HUES48 (cell line): Measurements from ENCODE around the gene PHC2.

ENCODE experiments used
- H3K27ac ChIP-seq: one replicate; pipeline ENCODE4 v1.7.0; 2013; ENCODE audit warnings: low read depth, low read length, inconsistent platforms
- H3K27me3 ChIP-seq: 2 replicates; pipeline ENCODE4 v1.6.1; 2013; ENCODE audit warnings: mild to moderate bottlenecking, low read length; ENCODE audit not compliant: control insufficient read depth, insufficient read depth
- H3K36me3 ChIP-seq: 2 replicates; pipeline ENCODE4 v1.6.1; 2013; ENCODE audit warnings: low read length; ENCODE audit not compliant: control insufficient read depth, insufficient read depth
- H3K4me1 ChIP-seq: 2 replicates; pipeline ENCODE4 v1.6.1; 2013; ENCODE audit warnings: mild to moderate bottlenecking, low read length; ENCODE audit not compliant: control insufficient read depth, insufficient read depth
- H3K4me3 ChIP-seq: 2 replicates; pipeline ENCODE4 v1.5.1; 2013; ENCODE audit warnings: mild to moderate bottlenecking, low read depth, low read length
- H3K9ac ChIP-seq: 2 replicates; pipeline ENCODE4 v1.6.1; 2013; ENCODE audit warnings: mild to moderate bottlenecking, low read depth, low read length, moderate library complexity
- H3K9me3 ChIP-seq: 2 replicates; pipeline ENCODE4 v1.6.1; 2013; ENCODE audit warnings: low read length; ENCODE audit not compliant: control insufficient read depth, insufficient read depth

The PHC2 gene

DNA sequence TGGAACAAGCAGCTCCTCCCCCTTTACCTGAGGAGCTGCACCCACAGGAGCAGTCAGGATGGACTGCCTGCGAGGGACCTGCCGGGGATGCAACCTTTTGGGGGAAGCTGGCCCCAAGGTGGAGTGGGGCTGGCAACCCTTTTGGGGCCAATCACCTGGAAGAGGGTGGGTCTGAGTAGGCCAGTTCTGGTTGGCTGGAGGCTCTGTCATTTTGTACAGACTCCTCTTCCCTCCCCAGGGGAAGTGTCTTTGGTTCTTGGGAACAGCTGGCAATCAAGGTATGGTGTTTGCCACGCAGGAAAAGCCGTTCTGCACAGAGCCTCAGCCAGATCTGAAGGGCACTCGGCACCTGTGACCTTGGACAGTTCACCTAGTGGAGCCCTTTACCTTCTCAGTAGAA lies 109.7 kb downstream of the PHC2 start:
- no peak overlapping the region for H3K27ac ChIP-seq
- H3K9me3 ChIP-seq = no peaks in the 10 kb centered on the region
- no peaks in the 10 kb centered on the region for H3K4me1 ChIP-seq
- H3K9ac ChIP-seq = no peak overlapping the region
- no peaks in the 10 kb centered on the region for H3K27me3 ChIP-seq
- no peaks in the 10 kb centered on the region for H3K36me3 ChIP-seq
- no peak overlapping the region for H3K4me3 ChIP-seq

- H3K4me3 ChIP-seq = no peak within 1 kb of the TSS
- H3K36me3 ChIP-seq = no peaks in the 10 kb centered on the region
- no peaks in the 10 kb centered on the region for H3K4me1 ChIP-seq
- no peaks in the 10 kb centered on the region for H3K9me3 ChIP-seq
- no peak within 1 kb of the TSS for H3K27ac ChIP-seq
- no peaks in the 10 kb centered on the region for H3K27me3 ChIP-seq
- H3K9ac ChIP-seq = no peak within 1 kb of the TSS
Observed at GRCh38 chr1:33320619-33321165, 110.2 kb downstream of the PHC2 start, which contains the start of gene A3GALT2. Gene A3GALT2 (minus strand): TSS chr1:33321098. CDS start chr1:33321098, 0 bp downstream.

DNA sequence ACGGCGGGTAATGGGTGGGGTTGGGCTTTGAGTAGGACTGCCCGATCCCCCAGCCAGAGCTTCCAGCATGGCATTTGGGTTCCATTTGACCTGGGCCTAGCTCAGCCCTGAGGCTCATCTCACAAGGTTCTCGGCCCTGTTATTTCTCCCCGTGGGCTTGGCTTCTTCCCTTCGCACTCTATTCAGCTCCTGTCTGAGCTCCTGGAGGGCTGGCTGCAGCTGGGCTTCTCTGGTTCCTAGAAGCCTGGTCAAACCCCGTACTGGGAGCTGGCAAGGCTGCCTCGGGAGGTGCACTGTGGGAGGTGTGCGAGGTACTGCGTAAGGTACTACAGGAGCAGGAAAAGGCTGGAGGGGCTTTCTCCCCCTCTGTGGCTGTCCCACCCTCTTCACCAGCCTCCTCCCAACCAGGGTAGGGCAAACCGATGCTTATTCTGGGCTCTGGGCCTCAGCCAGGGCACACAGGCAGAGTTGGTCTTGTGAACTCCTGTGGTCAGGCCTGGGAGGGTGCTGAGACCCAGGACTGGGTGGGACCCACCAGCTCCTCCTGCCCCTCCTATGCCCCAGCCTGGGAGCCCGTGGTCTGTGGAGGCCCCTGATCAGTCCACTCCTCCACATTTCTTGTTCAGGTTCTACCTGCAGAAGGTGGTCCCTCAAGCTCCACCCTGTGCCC lies 110.8 kb downstream of the PHC2 start:
- H3K27ac ChIP-seq = no peak overlapping the region
- H3K27me3 ChIP-seq = no peaks in the 10 kb centered on the region
- no peak overlapping the region for H3K4me3 ChIP-seq
- H3K9ac ChIP-seq = no peak overlapping the region
- H3K36me3 ChIP-seq = no peaks in the 10 kb centered on the region
- no peaks in the 10 kb centered on the region for H3K9me3 ChIP-seq
- H3K4me1 ChIP-seq = no peaks in the 10 kb centered on the region

DNA sequence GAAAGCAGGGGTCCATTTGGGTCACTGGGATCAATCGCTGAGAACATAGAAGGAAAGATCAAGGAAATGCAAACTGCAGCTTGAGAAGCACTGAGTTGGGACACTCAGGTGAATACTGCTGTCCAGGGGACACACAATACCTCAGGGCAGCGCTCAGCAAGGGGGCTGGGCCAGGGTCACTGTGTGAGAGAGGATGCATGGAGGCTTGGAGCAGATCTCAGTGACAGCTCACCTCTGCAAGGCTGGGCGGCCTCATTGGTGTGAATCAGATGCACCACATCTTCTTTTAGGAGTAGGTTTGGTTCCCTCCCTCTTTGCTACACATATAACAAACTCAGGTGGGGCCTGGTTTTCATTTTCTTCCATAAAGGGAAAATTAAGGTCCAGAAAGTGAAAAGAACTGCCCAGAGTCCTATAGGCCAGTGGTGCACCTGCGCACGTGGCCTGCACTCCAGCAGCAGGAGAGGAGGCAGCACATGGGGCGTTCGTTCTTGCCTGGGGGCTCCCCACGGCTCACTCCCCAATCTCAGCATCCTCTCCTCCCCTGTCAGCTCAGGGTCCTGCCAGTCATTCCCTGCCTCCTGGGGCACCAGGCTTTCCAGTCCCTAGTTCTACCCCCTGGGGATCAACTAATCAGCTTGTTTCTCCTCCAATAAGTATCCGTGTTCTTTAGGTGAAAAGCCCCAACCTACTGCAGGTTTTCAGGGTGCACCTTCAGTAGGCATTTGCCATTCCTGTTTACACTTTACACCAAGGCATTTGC lies 111.5 kb downstream of the PHC2 start:
- no peak overlapping the region for H3K4me3 ChIP-seq
- no peaks in the 10 kb centered on the region for H3K4me1 ChIP-seq
- no peak overlapping the region for H3K27ac ChIP-seq
- H3K9me3 ChIP-seq = no peaks in the 10 kb centered on the region
- H3K9ac ChIP-seq = no peak overlapping the region
- no peaks in the 10 kb centered on the region for H3K36me3 ChIP-seq
- no peaks in the 10 kb centered on the region for H3K27me3 ChIP-seq

DNA sequence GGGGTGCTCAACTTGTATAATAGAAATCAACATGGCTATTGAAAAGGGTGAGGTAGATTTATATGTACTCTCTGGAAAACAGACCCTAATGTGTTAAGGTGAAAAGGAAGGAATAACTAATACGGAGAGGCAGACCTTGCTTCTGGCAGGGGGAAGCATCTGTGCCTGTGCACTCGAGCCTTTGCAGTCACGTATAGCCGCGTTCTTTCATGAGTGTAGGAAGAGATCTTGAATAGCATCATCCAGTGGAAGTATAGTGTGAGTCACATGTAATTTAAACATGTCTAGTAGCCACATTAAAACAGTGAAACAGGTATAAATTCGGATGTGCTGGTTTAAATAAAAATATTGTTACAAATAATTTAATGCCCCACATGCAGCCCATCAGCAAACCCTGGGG lies 112.9 kb downstream of the PHC2 start:
- no peak overlapping the region for H3K27ac ChIP-seq
- H3K36me3 ChIP-seq = no peaks in the 10 kb centered on the region
- H3K4me3 ChIP-seq = no peak overlapping the region
- H3K4me1 ChIP-seq = no peaks in the 10 kb centered on the region
- H3K9ac ChIP-seq = no peak overlapping the region
- no peaks in the 10 kb centered on the region for H3K9me3 ChIP-seq
- H3K27me3 ChIP-seq = no peaks in the 10 kb centered on the region

- H3K27ac ChIP-seq = no peak overlapping the region
- H3K4me3 ChIP-seq = no peak overlapping the region
- no peaks in the 10 kb centered on the region for H3K4me1 ChIP-seq
- no peaks in the 10 kb centered on the region for H3K36me3 ChIP-seq
- H3K27me3 ChIP-seq = no peaks in the 10 kb centered on the region
- H3K9ac ChIP-seq = no peak overlapping the region
- no peaks in the 10 kb centered on the region for H3K9me3 ChIP-seq
Observed at GRCh38 chr1:33317354-33317753, 113.5 kb downstream of the PHC2 start.

DNA sequence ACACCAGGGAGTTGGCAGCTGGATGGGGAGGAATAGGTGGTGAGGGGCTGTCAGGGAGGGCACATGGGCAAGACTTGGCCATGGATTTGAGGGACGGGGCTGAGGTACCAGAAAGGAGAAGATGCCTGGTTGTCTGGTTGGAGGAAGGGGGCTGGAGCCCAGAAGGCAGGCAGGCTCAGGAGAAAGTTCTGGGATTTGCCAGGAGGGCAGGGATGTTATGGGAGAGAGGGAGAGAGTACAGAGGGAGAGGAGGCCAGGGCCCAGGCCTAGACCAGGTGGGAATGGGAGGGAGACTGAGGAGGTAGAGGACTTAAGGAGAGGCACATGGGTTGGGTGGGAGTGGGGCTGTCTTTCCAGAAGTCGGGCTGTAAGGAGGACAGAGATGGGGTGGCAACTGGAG lies 114.3 kb downstream of the PHC2 start:
- H3K27me3 ChIP-seq = no peaks in the 10 kb centered on the region
- H3K4me1 ChIP-seq = no peaks in the 10 kb centered on the region
- H3K27ac ChIP-seq = no peak overlapping the region
- no peaks in the 10 kb centered on the region for H3K36me3 ChIP-seq
- no peaks in the 10 kb centered on the region for H3K9me3 ChIP-seq
- no peak overlapping the region for H3K9ac ChIP-seq
- H3K4me3 ChIP-seq = no peak overlapping the region

GRCh38 chr1:33314416-33314815 lies 116.5 kb downstream of the PHC2 start:
- Histone ChIP-seq H3K9me3 (no peaks in the 10 kb centered on the region), H3K27me3 (no peaks in the 10 kb centered on the region), H3K27ac (no peak overlapping the region), H3K4me3 (no peak overlapping the region), H3K4me1 (no peaks in the 10 kb centered on the region), H3K36me3 (no peaks in the 10 kb centered on the region), H3K9ac (no peak overlapping the region)

DNA sequence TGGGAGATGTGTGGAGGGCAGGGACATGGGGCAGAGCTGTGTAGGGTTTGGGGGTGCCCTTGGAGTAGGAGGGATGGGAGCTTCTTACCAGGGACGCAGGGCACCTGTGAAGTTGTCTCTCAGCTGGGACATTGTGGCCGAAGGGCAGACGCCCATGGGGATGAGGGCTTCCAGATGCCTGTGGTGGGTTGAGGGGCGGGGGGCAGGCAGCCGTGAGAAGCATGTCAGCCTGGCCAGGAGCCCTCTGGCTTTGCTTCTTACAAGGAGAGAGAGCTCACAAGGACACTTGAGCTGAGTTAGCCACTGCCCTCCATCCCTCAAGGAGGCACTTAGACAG lies 118.5 kb downstream of the PHC2 start:
- Histone ChIP-seq H3K4me1 (no peaks in the 10 kb centered on the region), H3K36me3 (no peaks in the 10 kb centered on the region), H3K27ac (no peak overlapping the region), H3K4me3 (no peak overlapping the region), H3K27me3 (no peaks in the 10 kb centered on the region), H3K9ac (no peak overlapping the region), H3K9me3 (no peaks in the 10 kb centered on the region)

GRCh38 chr1:33311706-33312412 lies 119.0 kb downstream of the PHC2 start:
- Histone ChIP-seq H3K36me3 (no peaks in the 10 kb centered on the region), H3K4me3 (no peak overlapping the region), H3K27me3 (peaks cover 5% of the 10 kb centered on the region; the same call in 1 of the 2 replicates), H3K9ac (no peak overlapping the region), H3K9me3 (no peaks in the 10 kb centered on the region), H3K27ac (no peak overlapping the region), H3K4me1 (no peaks in the 10 kb centered on the region; the same call in 1 of the 2 replicates)

GRCh38 chr1:33310702-33311101 lies 120.2 kb downstream of the PHC2 start:
- peaks cover 16% of the 10 kb centered on the region for H3K27me3 ChIP-seq
- H3K36me3 ChIP-seq = no peaks in the 10 kb centered on the region
- H3K27ac ChIP-seq = no peak overlapping the region
- no peaks in the 10 kb centered on the region for H3K9me3 ChIP-seq
- H3K4me3 ChIP-seq = no peak overlapping the region
- no peak overlapping the region for H3K9ac ChIP-seq
- no peaks in the 10 kb centered on the region; the same call in 1 of the 2 replicates for H3K4me1 ChIP-seq
